Mesodermal cell (in vitro differentiated cells): ENCODE data around the gene LPIN2.

ENCODE experiments used
- H3K27ac ChIP-seq: 2 replicates; pipeline ENCODE4 v1.7.0; 2013; ENCODE audit warnings: mild to moderate bottlenecking, low read depth, low read length, moderate library complexity; ENCODE audit not compliant: severe bottlenecking
- H3K36me3 ChIP-seq: 2 replicates; pipeline ENCODE4 v1.7.1; 2013; ENCODE audit warnings: mild to moderate bottlenecking, low read length, moderate library complexity; ENCODE audit not compliant: control insufficient read depth, insufficient read depth
- H3K4me1 ChIP-seq: one replicate; pipeline ENCODE4 v1.7.1; 2013; ENCODE audit warnings: mild to moderate bottlenecking, low read length; ENCODE audit not compliant: insufficient read depth, control insufficient read depth, poor library complexity, severe bottlenecking
- H3K4me3 ChIP-seq: 2 replicates; pipeline ENCODE4 v1.7.0; 2013; ENCODE audit warnings: low read length, control low read depth, mild to moderate bottlenecking; ENCODE audit not compliant: insufficient read depth, poor library complexity, severe bottlenecking; ENCODE audit errors: extremely low read depth
- H3K9me3 ChIP-seq: 2 replicates; pipeline ENCODE4 v1.7.1; 2013; ENCODE audit warnings: mild to moderate bottlenecking, low read length, moderate library complexity; ENCODE audit not compliant: control insufficient read depth
- WGBS, 2 experiments: methylation state at CpG; one replicate each; pipeline ENCODE4 v1.1.5; 2013; ENCODE audit warnings: missing lambda C conversion rate in 2 of 2; ENCODE audit not compliant: insufficient coverage in 2 of 2; 5-methylcytosine and 5-hydroxymethylcytosine counted together

Gene LPIN2

GRCh38 chr18:2981212-2981728 is 31.7 kb downstream of the LPIN2 start:
- Histone ChIP-seq H3K4me3 (no peak overlapping the region), H3K27ac (no peak overlapping the region), H3K36me3 (no peaks in the 10 kb centered on the region), H3K4me1 (peaks cover 25% of the 10 kb centered on the region), H3K9me3 (no peaks in the 10 kb centered on the region)
- WGBS, 2 experiments = 44% methylated on average over 3 of the region's 6 CpGs; no CpG with 5 or more reads in 1 of the 2 experiments

GRCh38 chr18:2979871-2980790 is 32.8 kb downstream of the LPIN2 start:
- Histone ChIP-seq H3K36me3 (peaks cover under 1% of the 10 kb centered on the region), H3K4me1 (peaks cover 25% of the 10 kb centered on the region), H3K4me3 (no peak overlapping the region), H3K27ac (no peak overlapping the region), H3K9me3 (no peaks in the 10 kb centered on the region)
- WGBS, 2 experiments = 50 to 93% methylated on average over 2 to 3 of the region's 8 CpGs

- no peak overlapping the region for H3K4me3 ChIP-seq
- peaks cover 4% of the 10 kb centered on the region for H3K36me3 ChIP-seq
- no peak overlapping the region for H3K27ac ChIP-seq
- H3K4me1 ChIP-seq = peaks cover 25% of the 10 kb centered on the region
- WGBS, 2 experiments = 91 to 100% methylated on average over 1 to 2 of the region's 3 CpGs
- H3K9me3 ChIP-seq = no peaks in the 10 kb centered on the region
Measured at GRCh38 chr18:2979129-2979528, 33.8 kb downstream of the LPIN2 start.

- no peak overlapping the region for H3K27ac ChIP-seq
- H3K4me1 ChIP-seq = peaks cover 25% of the 10 kb centered on the region
- peaks cover 4% of the 10 kb centered on the region for H3K36me3 ChIP-seq
- H3K4me3 ChIP-seq = no peak overlapping the region
- no peaks in the 10 kb centered on the region for H3K9me3 ChIP-seq
- WGBS, 2 experiments = 94 to 100% methylated on average over 1 to 3 of the region's 3 CpGs
Measured at GRCh38 chr18:2978661-2979106, 34.3 kb downstream of the LPIN2 start.

GRCh38 chr18:2978208-2978607 is 34.7 kb downstream of the LPIN2 start:
- H3K27ac ChIP-seq = no peak overlapping the region
- H3K4me1 ChIP-seq = peaks cover 22% of the 10 kb centered on the region
- 83 to 90% methylated on average over 1 to 2 of the region's 3 CpGs for WGBS, 2 experiments
- no peaks in the 10 kb centered on the region for H3K9me3 ChIP-seq
- H3K36me3 ChIP-seq = peaks cover 4% of the 10 kb centered on the region
- H3K4me3 ChIP-seq = no peak overlapping the region

- no peak overlapping the region for H3K27ac ChIP-seq
- WGBS, 2 experiments = 93 to 100% methylated on average over 3 to 4 of the region's 8 CpGs
- peaks cover 9% of the 10 kb centered on the region for H3K36me3 ChIP-seq
- no peak overlapping the region for H3K4me3 ChIP-seq
- H3K4me1 ChIP-seq = peaks cover 13% of the 10 kb centered on the region
- H3K9me3 ChIP-seq = no peaks in the 10 kb centered on the region
Measured at GRCh38 chr18:2976218-2977132, 36.5 kb downstream of the LPIN2 start.

GRCh38 chr18:2974731-2975130 is 38.2 kb downstream of the LPIN2 start:
- H3K36me3 ChIP-seq = peaks cover 9% of the 10 kb centered on the region
- WGBS, 2 experiments = no CpG with 5 or more reads among the region's 3 CpGs
- no peak overlapping the region for H3K27ac ChIP-seq
- no peaks in the 10 kb centered on the region for H3K9me3 ChIP-seq
- peaks cover 6% of the 10 kb centered on the region for H3K4me1 ChIP-seq
- no peak overlapping the region for H3K4me3 ChIP-seq

GRCh38 chr18:2971741-2972552 is 41.0 kb downstream of the LPIN2 start:
- H3K4me3 ChIP-seq = no peak overlapping the region
- H3K36me3 ChIP-seq = peaks cover 9% of the 10 kb centered on the region
- WGBS, 2 experiments = 92 to 97% methylated on average over 11 to 12 of the region's 18 CpGs
- H3K9me3 ChIP-seq = no peaks in the 10 kb centered on the region
- H3K27ac ChIP-seq = no peak overlapping the region
- H3K4me1 ChIP-seq = no peaks in the 10 kb centered on the region

- 97 to 100% methylated on average over 7 of the region's 11 CpGs for WGBS, 2 experiments
- H3K4me3 ChIP-seq = no peak overlapping the region
- H3K27ac ChIP-seq = no peak overlapping the region
- H3K4me1 ChIP-seq = no peaks in the 10 kb centered on the region
- H3K36me3 ChIP-seq = peaks cover 9% of the 10 kb centered on the region
- H3K9me3 ChIP-seq = no peaks in the 10 kb centered on the region
Measured at GRCh38 chr18:2970772-2971659, 41.9 kb downstream of the LPIN2 start.
